Measurements from ENCODE around the gene ARID3B.
"Not testable (repeated sequence)": the region's sequence is repeated elsewhere in the genome, so short reads cannot be mapped to it uniquely, and the experiment has no call there.

Gene ARID3B

DNA sequence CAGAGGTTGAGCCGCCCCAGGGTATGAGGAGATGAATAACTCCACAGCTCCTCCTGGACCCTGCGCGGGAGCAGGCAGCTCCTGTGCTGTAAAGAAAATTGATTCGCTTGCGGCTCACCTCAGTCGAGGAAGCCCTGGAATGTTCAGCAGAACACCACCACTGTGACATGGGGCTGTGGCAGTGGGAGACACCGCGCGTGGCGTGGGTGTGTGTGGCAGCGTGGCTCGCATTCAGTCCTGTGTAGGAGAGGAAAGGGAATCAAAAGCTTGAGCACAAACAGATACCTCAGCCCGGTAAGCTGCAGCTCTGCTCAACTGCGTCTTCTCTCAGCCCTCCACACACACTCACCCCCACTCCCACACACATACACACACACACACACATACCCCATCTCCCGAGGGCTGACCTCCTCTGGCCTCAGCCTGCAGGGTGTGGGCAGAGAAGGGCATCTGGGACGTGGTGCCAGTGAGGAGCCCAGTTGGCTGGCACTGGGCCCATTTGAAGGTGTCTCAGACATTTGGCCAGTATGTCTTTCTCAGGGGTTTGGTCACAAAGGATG, 56.2 kb downstream of the ARID3B start:
- not testable (repeated sequence) for H3K4me3 ChIP-seq (ENCODE audit: low read depth, low read length); DNase-seq (ENCODE audit: low read depth)

DNA sequence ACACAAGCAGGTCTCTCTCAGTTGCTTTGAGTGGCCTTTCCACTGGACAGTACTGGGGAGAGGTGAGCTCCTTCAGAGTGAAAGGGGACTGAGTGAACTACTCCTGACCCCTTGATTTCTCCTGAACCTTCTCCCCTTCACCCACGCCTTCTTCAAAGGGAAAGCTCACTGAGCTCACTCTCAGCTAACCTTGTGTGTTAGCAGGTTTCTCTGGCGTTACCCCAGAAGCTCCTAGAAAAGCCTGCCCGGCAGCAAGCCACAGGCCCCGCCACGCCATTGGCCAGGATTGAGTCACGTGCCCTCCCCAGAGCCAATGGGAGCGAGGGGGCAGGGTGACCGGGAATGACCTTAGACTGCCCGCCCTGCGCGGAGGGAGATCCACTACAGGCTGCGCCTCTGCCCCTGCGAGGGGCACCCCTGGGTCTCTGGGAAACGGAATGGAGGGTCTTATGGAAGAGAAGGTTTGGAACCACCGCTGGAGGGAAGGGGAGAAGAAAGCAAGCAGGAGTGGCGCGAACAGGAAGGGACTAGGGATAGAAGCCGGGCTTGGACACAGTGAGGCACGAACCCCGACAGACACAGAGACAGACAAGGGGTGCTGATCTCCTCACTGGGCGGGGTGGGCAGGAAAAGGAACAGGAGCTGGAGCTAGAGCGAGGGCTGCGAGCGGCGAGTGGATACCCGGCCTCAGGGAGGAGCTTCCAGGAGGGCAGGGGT, 57.3 kb downstream of the ARID3B start:
- peak overlapping the region; percentile 58 for H3K4me3 ChIP-seq (ENCODE audit: low read depth, low read length)
- peak; percentile 53 for DNase-seq (ENCODE audit: low read depth)

DNA sequence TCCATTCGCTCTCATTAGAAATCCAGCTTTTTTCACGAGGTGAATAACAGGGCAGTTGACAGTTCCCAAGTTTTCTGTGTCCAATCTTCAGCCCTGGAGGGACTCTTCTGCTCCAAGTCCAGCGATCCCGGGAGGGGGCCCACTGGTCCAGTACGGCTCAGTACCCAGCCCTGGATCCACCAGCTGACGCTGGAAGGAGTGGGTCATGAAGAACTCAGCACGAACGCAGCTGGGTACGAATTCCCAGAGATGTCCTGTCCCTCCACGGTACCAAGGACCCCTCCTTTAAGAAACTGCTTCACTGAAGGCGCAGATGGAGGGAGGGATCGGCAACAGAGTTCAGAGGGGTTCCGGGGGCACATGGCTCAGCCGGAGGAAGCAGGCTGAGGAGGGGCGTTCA, 58.1 kb downstream of the ARID3B start:
- no peak for DNase-seq (ENCODE audit: low read depth)
- H3K4me3 ChIP-seq (ENCODE audit: low read depth, low read length): peak overlapping the region; percentile 58

DNA sequence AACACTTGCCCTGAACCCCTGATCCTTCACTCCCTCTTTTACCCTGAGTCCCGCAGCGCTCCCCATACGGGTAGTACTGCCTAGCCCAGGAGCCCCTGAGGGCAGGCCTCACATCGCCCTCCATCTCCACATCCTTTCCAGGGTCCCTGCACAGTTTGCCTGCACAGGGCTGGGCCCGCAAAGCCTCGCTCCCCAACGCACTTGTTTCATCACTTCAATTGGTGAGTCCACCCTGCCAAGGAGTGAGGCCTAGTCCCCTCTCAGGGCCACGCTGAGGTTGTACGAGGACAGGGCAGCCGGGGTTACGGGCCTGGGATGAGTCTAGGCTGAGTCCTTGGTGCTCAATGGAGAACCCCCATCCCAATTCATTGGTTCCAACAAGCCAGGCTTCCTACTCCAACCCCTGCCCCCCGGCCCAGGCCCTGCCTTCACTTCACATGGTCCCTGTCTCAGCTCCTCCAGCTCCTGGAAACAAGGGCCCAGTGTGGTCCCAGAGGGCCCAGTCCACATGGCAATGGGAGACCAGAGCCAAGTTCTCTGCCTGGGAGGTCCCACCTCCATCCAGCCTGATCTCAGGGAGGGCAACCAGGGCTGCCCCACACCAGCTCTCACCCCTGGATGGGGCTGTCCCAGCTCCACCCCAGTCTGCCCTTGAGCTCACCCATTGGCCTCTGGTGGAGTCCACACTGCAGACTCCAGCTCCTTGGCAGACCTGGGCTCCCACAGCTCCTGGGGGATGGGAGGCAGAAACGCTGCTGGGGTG, 62.2 kb downstream of the ARID3B start:
- no peak overlapping the region for H3K4me3 ChIP-seq (ENCODE audit: low read depth, low read length)
- no peak for DNase-seq (ENCODE audit: low read depth)

DNA sequence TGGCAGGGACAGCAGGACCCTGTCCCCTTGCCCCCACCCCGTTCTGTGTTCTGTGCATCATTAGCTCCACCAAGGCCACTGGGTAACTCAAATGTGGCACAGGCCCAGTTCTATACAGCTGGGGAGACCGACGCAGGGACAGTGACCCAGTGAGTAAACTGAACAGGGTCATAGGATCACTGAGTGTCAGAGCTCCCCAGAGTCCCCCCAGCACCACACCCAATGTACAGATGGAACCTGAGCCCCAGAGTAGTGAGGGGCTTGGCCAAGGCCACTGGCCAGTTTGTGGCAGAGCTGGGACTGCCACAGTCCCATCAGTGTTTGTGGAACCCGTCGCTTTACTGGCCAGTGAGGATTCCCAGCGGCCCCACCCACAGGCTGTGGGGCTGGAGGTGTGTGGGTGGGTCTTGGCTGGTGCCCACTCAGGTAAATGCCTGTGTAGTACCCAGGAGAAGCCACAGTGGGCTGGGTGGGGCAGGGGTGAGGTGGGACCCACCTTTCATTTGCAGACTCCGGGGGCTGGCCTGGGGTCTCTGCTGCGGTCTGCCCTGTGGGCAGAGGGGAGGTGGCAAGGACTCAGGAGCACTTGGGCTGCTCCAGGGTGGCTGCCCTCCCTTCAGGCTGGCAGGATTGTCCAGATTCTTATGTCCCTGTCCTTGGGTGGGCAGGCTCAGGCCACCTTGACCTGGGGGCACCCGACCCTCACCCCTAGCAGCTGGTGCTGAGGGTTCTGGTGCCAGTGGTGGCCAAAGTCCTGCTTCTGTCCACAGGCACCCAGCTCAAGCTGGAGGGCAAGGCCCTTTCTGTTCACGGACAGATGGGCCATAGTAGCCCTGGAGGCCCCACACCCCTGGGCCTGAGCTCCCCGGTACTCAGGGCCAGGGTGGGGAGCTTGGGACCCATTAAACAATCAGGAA, 63.0 kb downstream of the ARID3B start:
- H3K4me3 ChIP-seq (ENCODE audit: low read depth, low read length): no peak overlapping the region
- no peak for DNase-seq (ENCODE audit: low read depth)

DNA sequence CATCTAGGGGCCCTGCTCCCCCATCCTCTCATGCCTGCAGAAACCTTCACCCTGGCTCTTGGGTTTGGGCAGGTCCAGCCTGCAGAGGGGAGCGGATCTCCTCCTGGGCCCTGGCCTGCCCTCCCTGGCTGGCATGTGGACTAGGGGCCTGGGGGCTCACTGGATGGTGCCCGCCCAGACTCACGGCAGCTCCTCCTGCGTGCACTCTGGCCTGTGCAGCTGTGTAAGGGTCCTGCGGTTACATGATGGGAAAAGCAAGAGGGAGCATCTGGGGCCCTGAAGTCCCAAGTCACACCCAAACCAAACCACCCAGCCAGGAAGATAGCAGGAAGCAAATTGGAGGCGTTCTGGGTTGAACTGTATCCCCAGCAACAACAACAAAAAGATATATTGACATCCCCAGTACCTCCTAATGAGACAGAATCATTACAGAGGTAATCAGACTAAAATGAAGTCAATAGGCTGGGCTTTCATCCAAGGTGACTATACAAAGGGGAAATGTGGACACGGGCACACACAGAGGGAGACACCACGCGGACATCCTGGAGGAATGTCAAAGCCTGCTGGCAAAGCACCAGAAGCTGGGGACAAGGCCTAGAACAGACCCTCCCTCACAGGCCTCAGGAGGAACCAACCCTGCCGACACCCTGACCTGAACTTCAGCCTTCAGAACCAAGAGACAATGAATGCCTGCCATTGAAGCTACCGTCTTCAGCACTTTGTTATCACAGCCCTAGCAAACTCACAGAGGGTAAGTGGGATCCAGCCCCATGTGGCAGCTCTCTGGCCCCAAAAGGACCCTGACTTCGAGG, 64.2 kb downstream of the ARID3B start:
- no peak overlapping the region for H3K4me3 ChIP-seq (ENCODE audit: low read depth, low read length)
- DNase-seq (ENCODE audit: low read depth): no peak

DNA sequence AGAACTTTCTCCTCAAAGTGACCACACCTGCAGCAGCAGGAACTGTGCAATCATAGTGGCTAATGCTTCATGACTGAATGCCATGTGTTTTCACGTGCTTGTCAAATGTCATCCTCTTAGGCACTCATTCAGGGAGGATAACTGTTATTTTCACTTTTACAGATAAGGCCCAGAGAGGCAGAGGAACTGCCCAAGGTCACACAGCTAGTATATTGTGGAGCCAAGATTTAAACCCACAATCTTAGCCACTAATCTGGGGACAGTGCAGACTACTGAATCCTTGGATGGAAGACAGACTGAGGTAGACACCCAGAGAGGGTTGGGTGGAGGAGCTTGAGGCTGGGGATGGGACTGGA, 64.8 kb downstream of the ARID3B start:
- H3K4me3 ChIP-seq (ENCODE audit: low read depth, low read length): no peak overlapping the region
- no peak for DNase-seq (ENCODE audit: low read depth)

DNA sequence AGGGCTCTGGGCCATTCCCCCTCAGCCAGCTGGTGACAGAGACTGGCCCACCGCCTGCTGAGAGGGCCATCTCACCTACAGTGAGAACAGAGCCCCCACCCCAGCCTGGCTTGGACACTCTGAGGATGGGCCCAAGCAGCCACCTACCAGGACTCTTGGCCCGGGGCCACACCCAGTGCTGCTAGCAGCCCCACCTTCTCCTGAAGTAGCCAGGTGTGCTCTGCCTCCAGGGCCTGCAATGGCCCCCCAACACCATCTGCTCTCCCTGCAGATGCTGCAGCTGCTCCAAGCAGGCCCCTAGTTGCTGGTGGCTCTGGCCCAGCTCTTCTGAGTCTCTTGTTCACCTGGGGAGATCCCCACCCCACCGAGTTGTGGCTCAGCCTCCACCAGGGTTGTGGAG, 67.8 kb downstream of the ARID3B start:
- DNase-seq (ENCODE audit: low read depth): no peak
- H3K4me3 ChIP-seq (ENCODE audit: low read depth, low read length): no peak overlapping the region

DNA sequence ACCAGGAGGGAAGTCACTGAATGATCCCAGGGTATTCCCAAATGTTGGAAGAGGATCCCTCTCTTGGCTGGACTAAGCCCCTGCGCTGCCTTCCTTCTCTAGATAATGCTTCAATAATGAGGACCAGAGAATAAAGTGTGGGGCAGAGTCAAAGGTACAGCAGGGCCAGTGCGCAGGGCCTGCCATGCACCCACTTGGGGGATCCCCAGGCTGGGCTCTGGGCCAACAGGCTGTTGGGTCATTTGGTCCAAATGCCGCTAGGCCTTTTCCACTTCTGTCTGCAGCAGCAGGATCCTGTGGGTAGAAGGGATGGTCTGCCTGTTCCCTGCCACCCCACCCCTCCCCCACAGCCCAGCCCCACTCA, 68.9 kb downstream of the ARID3B start:
- no peak for DNase-seq (ENCODE audit: low read depth)
- H3K4me3 ChIP-seq (ENCODE audit: low read depth, low read length): no peak overlapping the region

DNA sequence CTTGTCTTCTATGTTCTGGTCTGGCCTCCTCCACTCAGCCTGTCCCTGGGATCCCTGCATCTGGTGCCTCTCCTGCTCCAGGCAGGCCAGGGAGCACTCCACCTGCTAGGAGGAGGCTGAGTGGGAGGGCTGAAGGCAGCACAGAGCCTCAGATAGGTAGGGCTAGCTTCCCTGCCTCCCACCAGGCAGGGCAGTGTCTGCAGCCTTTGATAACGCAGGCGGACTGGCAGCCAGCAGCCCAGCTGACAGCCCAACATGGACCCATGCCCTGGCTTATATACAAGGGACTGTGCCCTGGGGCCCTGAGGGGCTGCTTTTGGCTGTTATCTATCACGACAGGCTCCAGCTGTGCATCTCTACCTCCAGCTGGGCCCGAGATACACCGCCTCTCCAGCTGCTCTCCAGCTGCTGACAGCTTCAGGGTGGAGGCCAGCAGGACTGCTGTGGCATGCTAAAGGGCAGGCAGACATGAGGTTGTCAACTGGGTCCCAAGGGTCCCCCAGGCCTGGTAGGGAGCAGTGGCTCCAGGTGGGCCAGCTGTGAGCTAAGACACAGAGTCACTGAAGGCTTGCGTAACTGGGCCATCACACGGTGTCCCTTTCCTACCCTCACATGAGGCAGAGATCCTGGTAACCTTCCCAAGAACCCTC, 69.4 kb downstream of the ARID3B start:
- H3K4me3 ChIP-seq (ENCODE audit: low read depth, low read length): no peak overlapping the region
- no peak for DNase-seq (ENCODE audit: low read depth)

DNA sequence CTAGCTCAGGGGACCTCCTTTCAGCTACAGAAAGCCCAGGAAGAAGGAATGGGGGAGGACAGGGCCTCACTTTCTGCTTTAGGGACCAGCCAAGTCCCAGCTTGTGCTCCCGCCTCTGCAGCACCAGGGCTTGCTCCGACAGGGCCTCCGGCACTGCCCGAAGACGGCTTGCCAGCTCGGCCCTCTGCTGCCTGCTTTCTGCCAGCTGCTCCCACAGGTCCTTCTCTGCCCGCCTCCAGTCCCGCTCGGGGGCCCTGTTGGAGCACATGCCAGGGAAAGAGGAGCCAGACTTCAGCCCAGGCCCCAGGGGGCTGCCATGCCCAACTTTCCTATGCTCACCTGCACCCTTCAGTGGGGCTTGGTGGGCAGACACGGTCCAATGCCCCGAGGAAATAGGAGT, 70.3 kb downstream of the ARID3B start:
- no peak for DNase-seq (ENCODE audit: low read depth)
- H3K4me3 ChIP-seq (ENCODE audit: low read depth, low read length): no peak overlapping the region

DNA sequence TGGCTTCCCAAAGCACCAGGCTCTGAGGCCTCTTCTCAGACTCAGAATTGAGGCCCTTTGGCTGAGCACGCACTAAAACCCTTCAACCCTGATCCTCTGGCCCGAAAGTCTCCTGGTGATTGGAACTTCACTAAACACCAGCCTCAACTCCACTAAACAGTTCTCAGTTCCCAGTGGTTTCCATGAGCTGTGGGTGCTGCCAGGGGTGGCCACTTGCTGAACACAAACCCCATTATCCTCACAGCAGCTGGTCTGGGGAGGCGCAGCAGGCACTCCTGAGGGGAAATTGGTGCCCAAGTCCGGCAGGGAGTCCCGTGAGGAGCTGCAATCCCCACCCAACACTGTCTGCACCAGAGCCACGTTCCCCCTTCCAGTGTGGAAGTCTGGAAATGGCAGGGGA, 70.8 kb downstream of the ARID3B start:
- no peak for DNase-seq (ENCODE audit: low read depth)
- no peak overlapping the region for H3K4me3 ChIP-seq (ENCODE audit: low read depth, low read length)

DNA sequence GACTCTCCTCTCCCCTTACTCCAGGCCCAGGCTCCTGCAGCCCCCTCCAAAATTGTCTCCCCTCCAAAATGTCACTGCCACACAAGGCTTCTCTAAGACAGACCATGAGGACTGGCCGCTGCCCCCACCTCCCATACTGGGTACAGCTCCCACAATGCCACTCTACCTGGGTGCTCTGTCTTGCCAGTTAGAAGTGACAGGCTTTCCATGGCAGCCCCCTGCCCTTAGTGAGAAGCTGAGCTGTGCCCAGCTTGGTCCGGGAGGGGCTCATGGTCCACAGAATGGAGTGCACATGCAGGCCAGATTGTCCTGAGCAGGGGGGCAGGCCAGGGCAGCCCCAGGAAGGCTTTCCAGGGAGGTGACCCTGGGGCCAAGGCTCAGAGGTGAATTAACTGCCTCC, 71.7 kb downstream of the ARID3B start:
- no peak overlapping the region for H3K4me3 ChIP-seq (ENCODE audit: low read depth, low read length)
- no peak for DNase-seq (ENCODE audit: low read depth)

DNA sequence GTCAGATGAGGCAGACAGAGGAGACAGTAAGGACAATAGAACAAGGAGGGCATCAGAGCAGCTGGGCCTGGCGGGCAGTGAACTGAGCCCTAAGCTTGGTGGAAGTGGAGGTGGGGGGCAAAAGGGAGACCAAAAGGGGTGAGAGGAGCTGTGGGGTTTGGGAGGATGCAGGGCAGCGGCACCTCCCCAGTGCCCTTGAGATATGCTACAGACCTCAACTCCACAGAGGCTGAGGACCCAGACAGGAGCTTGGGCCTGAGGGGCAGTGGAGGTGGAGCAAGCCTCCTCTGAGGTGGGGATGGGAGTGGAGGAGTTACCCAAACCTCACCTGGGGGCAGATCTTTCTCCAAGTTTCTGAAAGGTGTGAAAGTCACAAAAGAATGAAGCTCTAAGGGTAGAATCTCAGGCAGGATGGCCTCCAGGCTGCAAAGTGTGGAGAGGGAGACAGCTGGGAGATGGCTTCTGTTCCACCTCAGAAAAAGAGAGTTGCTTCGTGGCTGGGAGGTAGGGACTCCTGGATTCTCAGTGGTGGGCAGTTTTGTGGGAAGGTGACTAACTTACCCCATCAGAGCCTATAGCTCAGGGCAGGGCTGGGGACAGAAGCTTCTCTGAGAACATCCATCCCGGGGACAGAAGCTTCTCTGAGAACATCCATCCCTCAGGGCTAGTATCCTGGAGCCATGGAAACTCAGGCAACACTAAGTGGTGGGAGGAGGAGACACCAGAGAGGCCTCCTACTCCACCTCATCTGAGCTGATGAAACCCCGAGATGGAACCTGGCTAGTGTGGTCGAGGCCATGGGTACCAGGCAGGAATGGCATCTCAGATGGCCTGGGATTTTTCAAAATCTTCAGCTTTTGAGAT, 72.3 kb downstream of the ARID3B start:
- no peak overlapping the region for H3K4me3 ChIP-seq (ENCODE audit: low read depth, low read length)
- DNase-seq (ENCODE audit: low read depth): no peak

DNA sequence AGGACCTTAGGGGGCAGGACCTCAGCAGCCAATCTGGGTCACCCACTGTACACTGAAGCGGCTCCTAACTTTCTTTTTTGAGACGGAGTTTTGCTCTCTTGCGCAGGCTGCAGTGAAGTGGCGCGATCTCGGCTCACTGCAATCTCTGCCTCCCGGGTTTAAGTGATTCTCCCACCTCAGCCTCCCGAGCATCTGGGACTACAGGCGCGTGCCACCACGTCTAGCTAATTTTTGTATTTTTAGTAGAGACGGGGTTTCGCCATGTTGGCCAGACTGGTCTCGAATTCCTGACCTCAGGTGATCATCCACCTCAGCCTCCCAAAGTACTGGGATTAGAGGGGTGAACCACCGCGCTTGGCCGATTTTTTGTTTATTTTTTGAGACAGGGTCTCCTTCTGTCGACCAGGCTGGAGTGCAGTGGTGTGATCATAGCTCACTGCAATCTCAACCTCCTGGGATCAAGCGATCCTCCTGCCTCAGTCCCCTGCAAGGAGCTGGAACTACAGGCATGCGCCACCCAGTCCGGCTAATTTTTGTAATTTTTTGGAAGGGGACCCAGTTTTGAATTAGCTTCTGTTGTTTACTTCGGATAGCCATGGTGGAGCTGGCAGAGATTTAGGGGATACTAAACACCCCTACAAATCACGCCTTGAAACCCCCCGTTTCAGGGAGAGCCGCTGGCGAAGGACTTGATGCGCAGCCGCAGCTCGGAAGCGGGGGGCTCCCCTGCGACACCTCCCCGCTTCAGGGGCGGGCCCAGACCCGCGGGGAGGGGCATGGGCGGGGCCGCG, 73.1 kb downstream of the ARID3B start:
- H3K4me3 ChIP-seq (ENCODE audit: low read depth, low read length): peak overlapping the region; percentile 100
- DNase-seq (ENCODE audit: low read depth): no peak

DNA sequence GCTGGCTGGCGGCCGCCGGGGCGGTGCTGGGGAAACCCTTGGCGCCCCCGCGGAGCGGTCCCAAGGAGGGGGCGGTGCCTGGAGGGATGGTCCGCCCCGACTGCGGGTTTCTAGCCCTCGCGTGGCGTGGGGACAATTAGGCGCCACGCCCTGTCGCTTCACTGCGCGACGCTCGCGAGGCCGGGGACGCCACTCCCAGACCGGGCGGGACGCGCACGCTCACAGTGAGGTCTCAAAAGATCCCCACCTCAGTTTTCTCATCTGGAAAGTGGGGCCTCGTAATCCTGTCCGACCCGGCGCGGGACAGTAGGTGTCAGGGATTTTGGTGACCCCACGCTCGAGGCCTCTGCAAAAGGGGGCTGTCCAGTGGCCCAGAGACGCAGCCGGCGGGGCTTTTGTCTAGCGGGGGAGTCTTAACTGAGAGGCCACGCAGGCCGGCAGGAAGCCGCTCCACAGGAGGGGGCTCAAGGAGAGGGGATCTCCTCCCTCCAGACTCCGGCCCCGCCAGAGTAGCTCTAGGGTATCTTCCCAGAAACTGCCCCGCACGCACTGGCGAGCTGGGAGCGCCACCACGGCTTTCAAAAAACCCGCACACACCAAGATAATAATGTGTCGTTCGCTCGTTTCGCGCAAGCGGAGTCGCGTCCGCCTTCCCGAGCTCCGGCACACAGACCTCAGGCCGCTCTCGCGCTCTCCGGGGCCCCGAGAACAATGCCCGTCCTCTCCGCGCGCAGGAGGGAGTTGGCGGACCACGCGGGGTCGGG, 73.9 kb downstream of the ARID3B start:
- DNase-seq (ENCODE audit: low read depth): no peak

More for the DNA sequence above, 73.9 kb downstream of the ARID3B start:
- H3K4me3 ChIP-seq (ENCODE audit: low read depth, low read length): peak overlapping the region; percentile 100
